GM12892 (cell line): Measurements from ENCODE around the gene KIRREL3.

Source experiments
- POLR2A ChIP-seq: IDR thresholded peaks from 2 replicates; pipeline ENCODE4 v1.6.1; 2011; ENCODE audit warnings: low read depth, low read length, control low read depth
- POLR2AphosphoS5 ChIP-seq: IDR thresholded peaks from 2 replicates; pipeline ENCODE4 v1.6.1; 2011; ENCODE audit warnings: low read depth, low read length, control low read depth
- TAF1 ChIP-seq: IDR thresholded peaks from 2 replicates; pipeline ENCODE4 v1.6.1; 2011; ENCODE audit warnings: low read depth, mild to moderate bottlenecking, control low read depth, low read length, borderline replicate concordance

DNA sequence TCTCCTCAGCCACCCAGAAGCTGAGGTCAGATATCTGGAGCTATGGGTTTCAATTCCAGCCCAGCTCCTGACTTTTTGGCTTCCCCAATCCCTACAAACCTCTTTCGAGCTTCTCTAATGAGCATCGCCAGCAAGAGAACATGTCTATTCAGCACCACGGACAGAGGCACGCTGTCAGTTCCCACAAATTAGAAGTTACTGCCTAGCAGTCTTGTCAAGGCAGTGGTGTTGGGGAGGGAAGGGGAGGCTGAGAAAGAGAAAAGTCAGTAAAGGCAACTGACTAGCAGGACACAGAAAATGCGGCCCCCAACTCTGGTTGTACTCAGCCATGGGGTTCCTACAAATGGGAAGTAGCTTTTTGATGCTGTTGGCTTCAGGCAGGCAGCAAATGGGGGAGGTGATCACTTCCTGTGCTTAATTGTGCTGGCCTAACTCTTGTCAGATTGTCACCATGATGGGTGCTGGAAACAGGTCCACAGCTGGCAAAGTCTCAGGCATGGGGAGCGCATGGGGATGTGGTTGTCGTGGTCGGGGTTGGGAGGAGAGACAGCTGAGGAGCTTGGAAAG is 439.2 kb downstream of the KIRREL3 start:
- no peak for TF ChIP-seq POLR2AphosphoS5
- TF ChIP-seq POLR2A, result no peak
- TF ChIP-seq TAF1, result no peak
